GM12874 (cell line): ENCODE results near the gene NEU3.

Experiments
- CTCF ChIP-seq: IDR thresholded peaks from 2 replicates; pipeline ENCODE4 v1.5.1; 2011; ENCODE audit warnings: low read depth, mild to moderate bottlenecking, control low read depth, low read length, moderate library complexity; ENCODE audit not compliant: insufficient read depth

The NEU3 gene

GRCh38 chr11:75024068-75024449, 35.3 kb downstream of the NEU3 start:
- TF ChIP-seq CTCF, result no peak

- TF ChIP-seq CTCF, result no peak
Measured at GRCh38 chr11:75024764-75025211, 36.1 kb downstream of the NEU3 start.

DNA sequence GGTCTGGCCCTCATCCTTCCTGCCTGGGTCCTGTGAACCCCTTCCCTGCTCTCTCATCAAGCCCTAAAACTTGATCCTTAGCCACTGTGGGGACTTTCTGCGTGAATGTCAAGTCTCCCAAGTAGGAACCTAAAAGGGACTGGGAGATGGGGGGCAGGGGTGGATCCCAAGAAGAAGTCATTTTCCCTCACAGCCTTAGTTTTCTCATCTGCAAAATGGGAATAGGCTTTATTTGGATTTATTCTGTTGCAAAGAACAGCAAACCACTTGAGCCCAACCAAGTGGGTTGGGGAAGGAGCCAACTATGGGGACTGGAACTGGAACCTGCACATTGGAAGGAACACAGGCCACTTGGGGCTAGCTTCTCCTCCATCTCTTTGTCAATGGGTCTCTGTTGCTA, 36.8 kb downstream of the NEU3 start:
- TF ChIP-seq CTCF, result no peak

DNA sequence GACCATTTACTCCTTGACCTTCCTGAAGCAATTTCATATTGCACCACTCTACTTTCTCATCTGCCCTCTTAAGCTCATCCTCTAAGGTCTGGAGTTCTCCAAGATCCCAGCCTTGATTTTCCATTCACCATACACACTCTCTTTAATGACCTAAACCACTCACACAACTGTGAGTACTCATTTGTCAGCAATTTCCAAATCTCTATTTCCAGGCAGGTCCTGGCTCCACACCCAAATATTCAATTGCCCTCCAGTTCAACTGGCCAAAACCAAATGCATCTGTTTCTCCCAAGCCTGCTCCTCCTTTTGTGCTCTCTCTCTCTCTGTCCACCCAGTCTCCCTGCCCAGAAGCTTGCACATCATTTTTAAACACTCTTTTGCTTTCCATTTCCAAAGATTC, 39.6 kb downstream of the NEU3 start:
- no peak for TF ChIP-seq CTCF

GRCh38 chr11:75028724-75029123, 40.0 kb downstream of the NEU3 start:
- no peak for TF ChIP-seq CTCF

DNA sequence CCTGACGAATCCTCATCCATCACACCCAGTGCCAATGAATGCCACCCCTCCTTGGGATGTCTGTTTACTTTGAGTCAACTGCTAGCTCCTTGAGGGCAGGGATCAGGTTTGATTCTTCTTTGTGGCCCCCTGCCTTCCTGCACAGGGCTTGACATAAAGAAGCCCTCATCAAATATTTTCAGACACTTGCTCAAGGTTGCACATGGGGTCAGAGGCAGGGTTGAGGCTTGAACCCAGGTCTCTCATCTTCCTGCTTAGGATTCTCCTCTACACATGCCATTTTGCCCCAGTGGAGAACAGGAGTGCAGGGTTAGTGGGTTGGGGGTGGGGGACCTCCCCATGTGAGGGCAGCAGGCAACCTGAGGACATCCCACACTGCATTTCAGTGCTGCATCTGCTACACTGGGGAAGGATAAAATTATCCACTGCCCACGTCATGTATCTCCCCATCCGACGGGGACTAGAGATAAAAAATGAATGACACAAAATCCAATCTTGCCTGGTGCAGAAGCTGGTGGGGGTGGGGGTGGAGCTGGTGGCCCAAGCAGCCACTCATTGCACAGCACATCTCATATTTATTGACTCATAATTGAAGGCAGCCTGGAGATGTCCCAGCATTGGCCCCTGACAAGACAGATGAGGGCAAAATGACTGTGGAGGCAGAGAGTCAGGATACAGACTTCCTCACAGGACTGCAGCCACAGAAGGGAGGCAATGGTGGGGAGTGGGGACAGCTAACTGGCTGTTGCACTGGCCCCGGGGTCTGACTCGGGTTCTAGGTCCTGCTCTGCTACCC, 41.3 kb downstream of the NEU3 start:
- no peak for TF ChIP-seq CTCF

GRCh38 chr11:75031224-75031753, 42.6 kb downstream of the NEU3 start:
- TF ChIP-seq CTCF, result no peak
